ENCODE results near the gene PPM1H.

DNA sequence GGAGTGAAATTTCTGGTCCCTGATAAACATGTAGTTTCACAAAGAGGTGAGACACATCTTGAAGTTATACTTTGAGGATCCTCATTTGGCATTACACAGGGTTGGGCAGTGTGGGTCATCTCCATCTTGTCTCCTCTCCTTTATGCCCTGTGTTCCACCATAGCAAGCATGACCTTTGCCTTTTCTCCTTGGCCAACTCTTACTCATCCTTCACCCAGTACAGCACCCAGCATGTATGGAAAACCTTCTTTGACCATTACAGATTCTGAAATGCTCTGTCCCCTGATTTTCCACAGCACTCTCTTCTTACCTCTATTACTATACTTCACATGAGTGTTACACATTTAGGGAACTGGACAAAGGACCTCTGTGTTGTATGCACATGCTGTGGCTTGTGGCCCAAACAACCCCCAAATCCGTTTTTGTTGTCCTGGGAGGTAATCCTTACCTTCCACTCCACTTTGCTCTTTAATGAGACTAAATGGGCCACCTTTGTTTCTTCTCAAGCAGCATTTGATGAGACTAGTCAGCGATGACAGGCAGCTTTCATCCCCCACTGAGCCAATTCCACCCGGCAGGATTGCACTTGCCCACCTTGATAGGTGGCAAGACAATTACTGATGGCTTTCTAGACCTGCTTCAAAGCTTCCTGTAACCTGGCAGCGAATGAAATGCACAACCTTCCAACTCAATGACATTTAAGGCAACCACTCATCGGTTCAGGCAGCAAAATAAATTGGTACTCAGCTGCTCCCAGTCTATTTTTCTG is 304.8 kb downstream of the PPM1H start:
- TF ChIP-seq, protein P1, sequence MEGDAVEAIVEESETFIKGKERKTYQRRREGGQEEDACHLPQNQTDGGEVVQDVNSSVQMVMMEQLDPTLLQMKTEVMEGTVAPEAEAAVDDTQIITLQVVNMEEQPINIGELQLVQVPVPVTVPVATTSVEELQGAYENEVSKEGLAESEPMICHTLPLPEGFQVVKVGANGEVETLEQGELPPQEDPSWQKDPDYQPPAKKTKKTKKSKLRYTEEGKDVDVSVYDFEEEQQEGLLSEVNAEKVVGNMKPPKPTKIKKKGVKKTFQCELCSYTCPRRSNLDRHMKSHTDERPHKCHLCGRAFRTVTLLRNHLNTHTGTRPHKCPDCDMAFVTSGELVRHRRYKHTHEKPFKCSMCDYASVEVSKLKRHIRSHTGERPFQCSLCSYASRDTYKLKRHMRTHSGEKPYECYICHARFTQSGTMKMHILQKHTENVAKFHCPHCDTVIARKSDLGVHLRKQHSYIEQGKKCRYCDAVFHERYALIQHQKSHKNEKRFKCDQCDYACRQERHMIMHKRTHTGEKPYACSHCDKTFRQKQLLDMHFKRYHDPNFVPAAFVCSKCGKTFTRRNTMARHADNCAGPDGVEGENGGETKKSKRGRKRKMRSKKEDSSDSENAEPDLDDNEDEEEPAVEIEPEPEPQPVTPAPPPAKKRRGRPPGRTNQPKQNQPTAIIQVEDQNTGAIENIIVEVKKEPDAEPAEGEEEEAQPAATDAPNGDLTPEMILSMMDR (IDR thresholded peaks at IDR 0.05), result no peak
- TF ChIP-seq POLR2A (IDR thresholded peaks at IDR 0.05), result no peak

Measured in vagina (tissue), 2 donors.